ENCODE results near the gene CYP11A1.

- no peak for TF ChIP-seq CTCF (IDR thresholded peaks at IDR 0.05)
- no peak for TF ChIP-seq EZH2 (IDR thresholded peaks at IDR 0.05; ENCODE audit: borderline replicate concordance, insufficient read depth, low read depth, low read length, poor library complexity, severe bottlenecking)
Observed at GRCh38 chr15:74384881-74385643, 17.6 kb upstream of the CYP11A1 start.

Measured in B cell (primary cell).